Effector CD8-positive, alpha-beta T cell (primary cell): ENCODE data around the gene AOPEP.

Experiments
- DNase-seq: peaks from one replicate; lab custom pipeline; 2025; lab: John Stamatoyannopoulos, UW

Gene AOPEP

GRCh38 chr9:94718936-94719335 lies 7.6 kb upstream of the AOPEP start:
- DNase-seq: no peak

GRCh38 chr9:94719878-94720277 lies 6.6 kb upstream of the AOPEP start:
- no peak for DNase-seq

- DNase-seq: no peak
Observed at GRCh38 chr9:94720846-94721549, 5.5 kb upstream of the AOPEP start.

DNA sequence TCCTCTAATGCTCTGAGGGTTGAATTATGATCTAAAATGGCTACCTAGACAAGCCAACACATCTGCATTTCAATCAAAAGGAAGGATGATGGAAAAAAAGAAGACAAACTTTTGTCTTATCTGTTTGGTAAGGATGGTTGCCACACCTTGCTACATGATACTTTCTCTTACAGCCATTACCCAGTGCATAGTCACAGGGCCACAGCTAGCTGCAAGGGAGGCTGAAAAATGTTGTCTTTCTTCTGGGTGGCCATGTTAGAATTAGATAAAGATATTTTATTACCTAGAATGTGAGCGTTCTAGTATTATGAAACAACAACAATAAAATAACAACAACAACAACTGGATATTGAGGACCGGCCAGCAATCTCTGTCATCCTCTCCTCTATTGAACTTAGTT lies 4.7 kb upstream of the AOPEP start:
- no peak for DNase-seq

GRCh38 chr9:94725293-94725692 lies 1.2 kb upstream of the AOPEP start:
- no peak for DNase-seq

DNA sequence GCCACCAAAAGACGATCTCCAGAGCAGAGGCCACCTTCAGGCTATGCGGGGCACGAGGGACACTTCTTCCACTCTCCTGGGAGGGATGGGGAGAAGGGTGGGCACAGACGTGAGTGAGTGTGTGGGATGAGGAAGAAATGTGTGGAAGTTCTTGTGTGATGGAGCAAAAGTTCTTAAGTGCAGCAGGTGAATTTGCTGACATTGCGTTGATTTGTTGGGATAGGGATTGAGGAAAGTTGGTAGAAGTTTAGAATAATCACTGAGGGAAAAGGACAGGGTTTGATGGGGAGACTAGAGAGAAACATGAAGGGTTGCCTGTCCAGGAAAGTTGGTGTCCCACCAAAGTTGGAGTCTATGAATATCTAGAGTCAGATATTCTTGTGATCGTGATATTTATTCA lies 2.2 kb downstream of the AOPEP start:
- DNase-seq: no peak

DNA sequence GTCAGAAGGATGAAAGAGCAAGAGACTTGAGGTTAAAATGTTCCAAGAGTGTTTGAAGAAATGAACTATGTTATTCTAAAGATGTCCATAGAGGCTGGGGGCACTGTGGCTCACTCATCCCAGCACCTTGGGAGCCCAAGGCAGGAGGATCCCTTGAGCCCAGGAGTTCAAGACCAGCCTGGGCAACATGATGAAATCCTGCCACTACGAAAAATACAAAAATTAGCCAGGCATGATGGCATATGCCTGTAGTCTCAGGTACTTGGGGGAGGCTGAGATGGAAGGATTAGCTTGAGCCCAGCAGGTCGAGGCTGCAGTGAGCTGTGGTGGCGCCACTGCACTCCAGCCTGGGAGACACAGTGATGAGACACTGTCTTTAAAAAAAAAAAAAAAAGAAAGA lies 2.7 kb downstream of the AOPEP start:
- DNase-seq: no peak

GRCh38 chr9:94734054-94734754 lies 7.7 kb downstream of the AOPEP start:
- DNase-seq: no peak

GRCh38 chr9:94736759-94737158 lies 10.3 kb downstream of the AOPEP start:
- no peak for DNase-seq

DNA sequence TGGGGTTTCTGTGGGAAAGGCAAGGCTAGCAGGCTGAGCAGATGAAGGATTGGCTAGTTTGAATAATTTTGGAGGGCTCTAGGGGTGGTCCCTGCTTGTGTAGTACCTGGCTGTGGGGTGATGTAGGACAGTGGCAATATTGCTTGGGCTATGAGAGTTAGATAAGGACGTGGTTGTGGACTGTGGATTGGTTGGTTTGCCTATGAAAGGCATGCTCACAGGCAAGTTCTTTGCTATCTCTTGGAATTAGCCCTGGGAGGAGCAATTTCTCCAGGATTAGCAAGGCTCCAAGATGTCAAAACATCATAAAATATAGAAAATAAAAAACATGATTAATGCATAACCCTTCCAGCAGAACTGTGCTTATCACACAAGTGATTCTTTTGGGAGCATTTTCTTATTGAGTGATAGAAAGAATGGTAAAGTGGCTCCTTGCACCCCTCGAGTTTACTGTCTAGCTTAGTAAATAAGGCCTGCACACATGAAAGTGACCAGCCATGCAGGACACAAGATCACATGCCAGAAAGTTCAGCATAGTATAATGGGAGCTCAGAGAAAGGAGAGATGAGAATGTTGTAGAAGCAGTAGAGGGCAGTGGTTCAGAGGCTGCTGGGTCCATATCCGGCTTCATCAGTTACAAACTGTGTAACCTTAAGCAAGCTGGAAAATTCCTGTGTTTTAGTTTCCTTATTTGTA lies 13.8 kb downstream of the AOPEP start:
- no peak for DNase-seq

DNA sequence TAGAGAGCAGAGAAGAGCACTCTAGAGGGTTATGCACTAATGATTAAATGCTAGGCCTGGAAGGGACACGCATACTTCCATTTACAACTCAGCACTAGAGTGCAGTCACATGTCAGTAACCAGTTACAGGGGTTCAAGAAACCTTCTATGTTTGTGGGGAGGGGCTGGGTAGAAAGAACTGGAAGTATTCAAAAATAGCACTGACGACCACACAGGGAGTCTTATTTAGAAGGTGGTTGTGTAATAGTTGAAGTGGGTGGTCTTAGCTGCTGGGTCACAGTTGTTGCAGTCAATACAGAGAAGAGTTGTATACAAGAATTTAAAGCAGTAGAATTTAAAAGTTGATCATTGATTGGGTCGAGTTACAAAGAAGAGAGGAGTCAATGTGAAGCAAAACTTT lies 15.4 kb downstream of the AOPEP start:
- no peak for DNase-seq

DNA sequence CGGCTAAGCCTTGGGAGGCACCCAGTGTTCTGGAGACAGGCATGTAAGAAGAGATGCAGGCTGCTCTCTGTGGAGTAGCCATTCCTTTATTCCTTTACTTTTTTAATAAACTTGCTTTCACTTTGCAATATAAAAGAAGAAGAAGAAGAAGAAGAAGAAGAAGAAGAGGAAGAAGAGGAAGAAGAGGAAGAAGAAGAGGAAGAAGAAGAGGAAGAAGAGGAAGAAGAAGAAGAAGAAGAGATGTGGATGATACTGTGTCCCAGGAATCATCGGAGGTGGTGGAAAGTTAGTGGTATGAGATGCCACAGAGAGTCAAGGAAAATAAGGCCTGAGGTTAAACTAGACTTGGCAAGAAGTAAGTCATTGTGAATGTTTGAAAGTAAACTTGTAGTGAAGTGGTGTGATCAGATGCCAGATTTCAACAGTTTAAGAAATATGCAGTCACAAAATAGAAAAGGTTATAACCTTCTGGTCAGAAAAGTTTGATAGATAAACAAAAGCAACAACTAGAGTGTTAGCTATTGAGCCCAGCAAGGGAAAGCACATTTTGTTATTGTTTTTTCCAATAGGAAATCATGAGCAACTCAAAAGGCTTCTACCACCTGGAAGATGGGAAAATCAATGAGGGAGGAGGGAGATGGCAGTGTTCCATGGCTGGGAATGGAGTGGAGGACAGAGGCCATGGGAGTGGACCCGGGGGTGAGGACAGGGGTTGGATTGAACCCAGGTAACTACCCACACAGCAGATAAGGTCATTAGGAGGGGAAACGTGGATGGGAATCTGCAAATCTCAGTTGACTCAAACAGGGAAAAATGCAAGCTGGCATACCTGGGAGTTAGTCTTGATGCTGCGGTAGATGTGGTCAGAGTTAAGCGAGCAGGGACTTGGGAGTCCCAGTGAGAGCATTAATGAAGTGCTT lies 16.8 kb downstream of the AOPEP start:
- DNase-seq: no peak

GRCh38 chr9:94745806-94746540 lies 19.5 kb downstream of the AOPEP start:
- no peak for DNase-seq

- DNase-seq: no peak
Observed at GRCh38 chr9:94746541-94747370, 20.3 kb downstream of the AOPEP start.

- no peak for DNase-seq
Observed at GRCh38 chr9:94754976-94755475, 28.5 kb downstream of the AOPEP start.

GRCh38 chr9:94757158-94757557 lies 30.7 kb downstream of the AOPEP start:
- DNase-seq: no peak

- DNase-seq: no peak
Observed at GRCh38 chr9:94758031-94758430, 31.5 kb downstream of the AOPEP start.

DNA sequence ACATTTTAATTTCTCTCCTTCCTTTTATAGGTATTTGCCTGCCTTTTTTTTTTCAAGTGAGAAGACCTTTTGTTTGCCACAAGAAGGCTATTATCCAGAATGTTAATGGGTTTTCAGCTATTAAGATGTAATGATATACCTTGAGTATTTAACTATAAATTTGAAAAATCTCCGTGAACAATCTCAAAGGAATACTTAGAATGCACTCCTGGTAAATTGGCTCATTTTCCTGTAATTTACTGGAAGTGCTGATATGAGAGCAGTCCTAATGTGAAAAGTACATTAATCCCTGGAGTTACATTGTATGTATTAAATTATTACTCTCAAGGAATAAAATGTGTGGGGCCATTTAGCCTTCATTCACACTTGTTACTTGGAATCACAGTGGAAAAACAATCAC lies 32.4 kb downstream of the AOPEP start:
- no peak for DNase-seq

- DNase-seq: no peak
Observed at GRCh38 chr9:94760010-94760409, 33.5 kb downstream of the AOPEP start.

GRCh38 chr9:94760660-94761059 lies 34.2 kb downstream of the AOPEP start:
- no peak for DNase-seq
